Retinal pigment epithelial cell (primary cell): ENCODE results near the gene STAB2.

Experiments used
- DNase-seq: peaks from one replicate; pipeline ENCODE4 v3.0.0-alpha.2; 2010; ENCODE audit warnings: low read depth
- H3K4me3 ChIP-seq: 2 replicates; pipeline ENCODE4 v1.5.1; 2011; ENCODE audit warnings: mild to moderate bottlenecking, low read length, control low read depth, moderate library complexity
- CTCF ChIP-seq: conservative IDR thresholded peaks from 2 replicates; pipeline ENCODE4 v1.5.1; 2011; ENCODE audit warnings: low read depth, low read length, control low read depth, inconsistent platforms

STAB2 gene

DNA sequence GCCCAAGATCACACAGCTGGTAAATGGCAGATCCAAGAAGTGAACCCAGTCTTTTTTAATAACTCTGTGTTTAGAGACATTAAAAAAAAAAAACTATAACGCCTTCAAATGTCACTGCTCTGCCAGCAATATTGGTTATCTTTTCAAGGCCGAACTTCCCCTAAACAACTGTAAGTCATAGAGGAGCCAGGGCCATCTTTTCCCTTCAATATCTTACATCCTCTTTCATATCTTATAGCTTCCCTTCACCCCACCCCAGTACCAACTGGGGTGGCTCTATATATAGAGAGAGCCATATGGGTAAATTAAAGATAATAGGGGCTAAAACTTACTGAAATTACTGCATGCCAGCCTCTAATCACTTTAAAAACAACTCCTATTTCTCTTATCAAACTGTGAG is 100.2 kb downstream of the STAB2 start:
- no peak overlapping the region for H3K4me3 ChIP-seq
- no peak for DNase-seq
- TF ChIP-seq CTCF, result no peak

DNA sequence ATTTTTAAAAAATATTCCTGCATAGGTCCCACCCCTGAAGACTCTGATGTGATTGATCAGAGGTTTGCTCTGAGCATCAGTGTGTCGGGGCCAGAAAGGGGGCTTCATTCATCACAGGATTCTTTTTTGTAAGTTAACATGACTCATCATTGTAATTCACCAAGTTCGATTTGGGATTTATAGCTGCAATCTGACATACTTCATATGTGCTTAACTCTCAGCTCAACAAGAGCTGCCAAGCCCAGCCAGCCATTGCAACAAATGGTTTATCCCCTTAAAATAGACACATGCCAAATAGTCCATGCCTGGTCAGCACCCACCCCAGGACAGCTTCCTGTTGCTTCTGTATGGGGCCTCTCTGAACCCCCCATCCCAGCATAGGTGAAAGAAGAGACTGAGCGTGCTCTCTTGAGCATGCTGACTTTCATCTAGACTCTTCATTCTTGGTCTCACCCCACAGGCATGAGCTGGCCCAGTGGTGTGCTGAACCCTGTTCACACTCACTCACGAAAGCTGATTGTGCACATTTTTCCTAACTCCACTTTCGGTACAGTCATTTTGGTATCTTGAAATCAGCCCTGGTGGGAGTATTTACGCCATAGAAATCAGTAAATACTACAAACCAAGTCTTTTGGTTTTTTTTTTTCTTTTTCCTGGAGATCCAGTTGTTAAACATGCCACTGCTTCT is 101.4 kb downstream of the STAB2 start:
- no peak for TF ChIP-seq CTCF
- H3K4me3 ChIP-seq, result no peak overlapping the region
- no peak for DNase-seq

GRCh38 chr12:103690426-103690825 is 103.4 kb downstream of the STAB2 start:
- DNase-seq, result no peak
- no peak for TF ChIP-seq CTCF
- no peak overlapping the region for H3K4me3 ChIP-seq

DNA sequence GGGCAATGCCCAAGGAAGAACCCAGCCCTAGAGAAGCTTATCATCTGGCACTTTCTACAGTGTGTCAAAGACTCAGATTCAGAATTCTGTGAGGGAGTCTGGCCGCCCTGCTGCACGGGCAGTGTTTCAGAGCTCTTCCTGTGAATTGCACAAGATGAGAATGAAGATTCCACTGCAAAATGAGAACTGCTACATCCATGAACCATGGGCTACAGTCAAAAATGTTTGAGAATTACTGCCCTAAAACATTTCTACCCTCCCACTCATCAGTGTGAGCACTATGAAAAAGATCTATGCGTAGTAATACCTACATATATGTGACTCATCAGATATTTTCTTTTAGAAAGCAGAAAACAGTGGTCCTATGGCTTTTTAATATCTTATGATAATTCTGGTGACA is 104.0 kb downstream of the STAB2 start:
- TF ChIP-seq CTCF, result no peak
- no peak overlapping the region for H3K4me3 ChIP-seq
- DNase-seq, result no peak

DNA sequence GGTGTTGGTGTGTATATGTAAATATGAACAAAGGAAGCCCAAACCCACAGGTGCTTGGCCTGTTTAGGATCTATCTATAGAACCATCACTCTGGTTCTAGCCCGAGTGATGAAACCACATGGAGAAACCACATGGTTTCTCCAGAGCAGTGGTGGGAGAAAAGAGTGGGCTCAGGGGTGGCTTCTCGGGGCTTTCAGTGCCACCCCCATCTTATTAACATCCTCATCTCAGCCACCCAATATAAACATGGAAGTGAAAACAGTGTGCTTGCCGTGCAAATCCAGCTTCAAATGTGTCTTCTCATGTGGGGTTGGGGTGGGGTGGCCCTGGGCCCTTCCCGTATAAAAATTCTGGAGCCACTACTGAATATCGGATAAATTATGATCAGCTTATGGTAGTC is 109.0 kb downstream of the STAB2 start:
- no peak for TF ChIP-seq CTCF
- DNase-seq, result no peak
- no peak overlapping the region for H3K4me3 ChIP-seq

DNA sequence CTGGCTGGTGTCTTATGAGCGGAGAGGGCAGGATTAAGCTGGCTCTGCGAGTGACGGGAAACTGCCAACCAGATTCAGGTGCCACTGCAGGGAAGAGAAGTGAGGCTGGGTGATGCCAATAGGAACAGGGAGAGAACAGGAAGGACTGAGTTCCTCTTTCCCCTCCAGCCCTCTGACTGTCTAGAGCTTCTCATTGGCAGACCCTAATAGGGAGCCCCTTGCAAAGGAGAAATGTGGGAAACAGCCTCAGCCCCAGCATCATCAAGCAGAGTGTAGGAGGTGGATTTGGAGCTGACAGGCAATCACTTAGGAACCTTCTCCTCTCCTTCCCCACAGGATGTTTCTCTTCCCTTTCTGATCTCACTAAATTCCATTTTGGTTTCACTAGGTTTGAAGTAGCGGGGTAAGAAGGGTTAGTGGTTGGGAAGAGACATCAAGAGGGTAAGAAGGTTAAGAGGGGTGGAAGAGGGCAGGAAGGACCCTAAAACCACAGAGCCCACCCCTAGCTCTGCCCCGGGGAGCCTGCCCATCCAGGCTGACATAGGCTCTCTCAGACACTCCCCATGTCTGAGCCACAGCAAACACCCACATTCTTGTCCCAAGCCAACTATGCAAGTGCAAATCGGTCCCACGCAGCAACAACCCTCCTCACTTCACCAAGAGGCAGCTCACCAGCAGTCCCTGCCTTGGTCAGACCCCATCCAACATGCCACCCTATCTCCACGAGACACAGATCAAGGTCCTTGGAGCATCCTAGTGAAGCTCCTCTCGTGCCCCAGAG is 111.1 kb downstream of the STAB2 start:
- no peak overlapping the region for H3K4me3 ChIP-seq
- TF ChIP-seq CTCF, result no peak
- DNase-seq, result no peak
